Rectal smooth muscle tissue (tissue), 1 donor: ENCODE measurements around the gene FANCD2OS.
A peak's percentile ranks its signal among the peaks of the same experiment; 100 is the strongest.
"Not testable (repeated sequence)": the region's sequence is repeated elsewhere in the genome, so short reads cannot be mapped to it uniquely, and the experiment has no call there.

ENCODE experiments used
- H3K27ac ChIP-seq: one replicate; pipeline ENCODE4 v1.7.0; 2013; ENCODE audit warnings: low read depth, low read length, inconsistent platforms
- H3K27me3 ChIP-seq: one replicate; pipeline ENCODE4 v1.7.0; 2013; ENCODE audit warnings: low read length; ENCODE audit not compliant: control insufficient read depth, insufficient read depth
- H3K36me3 ChIP-seq: one replicate; pipeline ENCODE4 v1.7.0; 2013; ENCODE audit warnings: low read length; ENCODE audit not compliant: control insufficient read depth, insufficient read depth
- H3K4me1 ChIP-seq: one replicate; pipeline ENCODE4 v1.7.0; 2013; ENCODE audit warnings: low read length; ENCODE audit not compliant: control insufficient read depth, insufficient read depth
- H3K4me3 ChIP-seq: one replicate; pipeline ENCODE4 v1.7.0; 2013; ENCODE audit warnings: low read length
- H3K9ac ChIP-seq: one replicate; pipeline ENCODE4 v1.7.0; 2013; ENCODE audit warnings: low read length

The FANCD2OS gene

DNA sequence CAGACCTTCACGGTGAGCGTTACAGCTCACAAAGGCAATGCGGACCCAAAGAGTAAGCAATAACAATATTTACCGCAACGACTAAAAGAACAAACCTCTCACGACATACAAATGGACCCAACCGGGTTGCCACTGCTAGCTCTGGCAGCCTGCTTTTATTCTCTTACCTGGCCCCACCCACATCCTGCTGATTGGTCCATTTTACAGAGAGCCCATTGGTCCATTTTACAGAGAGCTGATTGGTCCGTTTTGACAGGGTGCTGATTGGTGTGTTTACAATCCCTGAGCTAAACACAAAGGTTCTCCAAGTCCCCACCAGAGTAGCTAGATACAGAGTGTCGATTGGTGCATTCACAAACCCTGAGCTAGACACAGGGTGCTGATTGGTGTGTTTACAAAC lies 27.8 kb upstream of the FANCD2OS start:
- H3K9ac ChIP-seq, H3K4me3 ChIP-seq, H3K4me1 ChIP-seq, H3K27ac ChIP-seq, H3K27me3 ChIP-seq, H3K36me3 ChIP-seq: not testable (repeated sequence)

DNA sequence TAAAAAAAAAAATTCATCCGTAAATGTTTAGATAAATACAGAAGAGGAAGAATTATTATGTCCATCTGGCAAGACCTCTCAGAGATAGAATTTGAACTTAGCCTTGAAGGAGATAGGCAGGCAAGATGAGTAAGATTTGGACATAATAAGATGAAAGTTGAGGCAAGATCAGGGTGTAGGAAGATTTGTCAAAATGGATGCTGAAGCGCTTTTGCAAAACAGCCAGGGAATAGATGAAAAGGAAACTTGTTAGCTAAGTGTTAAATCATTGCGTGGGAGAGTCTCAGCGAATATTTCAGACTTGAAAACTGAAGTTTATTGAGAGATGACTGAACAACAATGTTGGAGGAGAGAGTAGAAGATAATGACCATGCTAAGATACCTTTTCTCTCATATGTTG lies 14.7 kb upstream of the FANCD2OS start:
- H3K9ac ChIP-seq = no peak overlapping the region
- no peaks in the 10 kb centered on the region for H3K4me1 ChIP-seq
- H3K4me3 ChIP-seq = no peak overlapping the region
- H3K27me3 ChIP-seq = no peaks in the 10 kb centered on the region
- peaks cover 10% of the 10 kb centered on the region for H3K36me3 ChIP-seq
- no peak overlapping the region for H3K27ac ChIP-seq

- Histone ChIP-seq H3K4me3 (no peak overlapping the region), H3K4me1 (peaks cover 9% of the 10 kb centered on the region), H3K27ac (no peak overlapping the region), H3K9ac (no peak overlapping the region), H3K27me3 (no peaks in the 10 kb centered on the region), H3K36me3 (peaks cover 3% of the 10 kb centered on the region)
Observed at GRCh38 chr3:10121064-10121463, 13.0 kb upstream of the FANCD2OS start.

GRCh38 chr3:10119376-10119775 lies 11.3 kb upstream of the FANCD2OS start:
- peaks cover 9% of the 10 kb centered on the region for H3K4me1 ChIP-seq
- no peak overlapping the region for H3K4me3 ChIP-seq
- no peaks in the 10 kb centered on the region for H3K27me3 ChIP-seq
- no peak overlapping the region for H3K27ac ChIP-seq
- H3K36me3 ChIP-seq = no peaks in the 10 kb centered on the region
- H3K9ac ChIP-seq = peak overlapping the region; percentile 21

GRCh38 chr3:10116928-10117327 lies 8.9 kb upstream of the FANCD2OS start:
- H3K4me3 ChIP-seq = peak overlapping the region; percentile 99

GRCh38 chr3:10116138-10116460 lies 8.0 kb upstream of the FANCD2OS start:
- peak overlapping the region; percentile 99 for H3K4me3 ChIP-seq
- no peaks in the 10 kb centered on the region for H3K27me3 ChIP-seq
- H3K27ac ChIP-seq = peak overlapping the region; percentile 75
- peaks cover 9% of the 10 kb centered on the region for H3K4me1 ChIP-seq
- H3K9ac ChIP-seq = peak overlapping the region; percentile 82
- H3K36me3 ChIP-seq = no peaks in the 10 kb centered on the region

More at GRCh38 chr3:10116928-10117327, 8.9 kb upstream of the FANCD2OS start:
- peaks cover 9% of the 10 kb centered on the region for H3K4me1 ChIP-seq
- H3K36me3 ChIP-seq = no peaks in the 10 kb centered on the region
- H3K9ac ChIP-seq = no peak overlapping the region
- H3K27me3 ChIP-seq = no peaks in the 10 kb centered on the region
- H3K27ac ChIP-seq = no peak overlapping the region

DNA sequence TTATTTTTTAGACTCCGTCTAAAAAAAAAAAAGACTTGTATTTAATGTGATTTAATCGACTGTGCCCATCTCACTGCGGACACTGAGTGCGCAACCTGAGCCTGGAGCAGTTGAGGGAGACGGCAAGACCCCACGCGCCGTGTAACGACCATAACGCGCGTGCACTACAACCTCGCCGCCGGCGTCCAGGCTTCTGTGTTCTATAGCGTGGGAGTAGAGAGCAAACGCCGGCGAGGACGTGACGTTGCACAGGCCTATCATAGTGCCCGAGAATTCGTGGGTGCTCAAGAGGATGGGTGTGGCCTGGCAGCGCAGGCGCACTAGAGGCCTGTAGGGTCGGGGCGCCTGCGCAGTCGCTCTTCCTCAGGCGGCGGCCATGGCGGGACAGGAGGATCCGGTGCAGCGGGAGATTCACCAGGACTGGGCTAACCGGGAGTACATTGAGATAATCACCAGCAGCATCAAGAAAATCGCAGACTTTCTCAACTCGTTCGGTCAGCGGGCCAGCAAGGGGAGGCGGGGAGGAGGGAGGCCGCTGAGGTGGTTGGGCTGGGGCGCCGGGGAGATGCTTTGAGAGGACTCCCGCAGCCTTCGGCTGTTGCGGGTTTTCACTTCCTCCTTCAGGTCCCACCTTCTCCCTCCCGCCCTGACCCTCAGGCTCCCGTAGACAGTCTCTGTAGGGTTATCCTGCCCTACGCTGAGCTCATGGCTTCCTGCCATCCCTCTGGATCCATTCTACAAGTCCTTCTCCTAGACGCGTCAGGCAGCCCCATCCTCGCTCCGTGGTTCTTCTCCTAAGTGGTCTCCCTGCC lies 7.5 kb upstream of the FANCD2OS start, which contains the start of gene BRK1:
TSS of gene BRK1 (plus strand) at position 350 of the 812 bp plus-strand sequence. CDS start at position 377, 27 bp downstream.
- Histone ChIP-seq H3K9ac (peak within 1 kb of the TSS; percentile 82), H3K36me3 (no peaks in the 10 kb centered on the region), H3K4me3 (peak within 1 kb of the TSS; percentile 99), H3K4me1 (peaks cover 9% of the 10 kb centered on the region), H3K27ac (peak within 1 kb of the TSS; percentile 75), H3K27me3 (no peaks in the 10 kb centered on the region)

GRCh38 chr3:10106919-10107318 lies 1.1 kb downstream of the FANCD2OS start:
- no peak overlapping the region for H3K4me3 ChIP-seq
- H3K4me1 ChIP-seq = no peaks in the 10 kb centered on the region
- no peak overlapping the region for H3K27ac ChIP-seq
- no peaks in the 10 kb centered on the region for H3K36me3 ChIP-seq
- no peaks in the 10 kb centered on the region for H3K27me3 ChIP-seq
- H3K9ac ChIP-seq = no peak overlapping the region

DNA sequence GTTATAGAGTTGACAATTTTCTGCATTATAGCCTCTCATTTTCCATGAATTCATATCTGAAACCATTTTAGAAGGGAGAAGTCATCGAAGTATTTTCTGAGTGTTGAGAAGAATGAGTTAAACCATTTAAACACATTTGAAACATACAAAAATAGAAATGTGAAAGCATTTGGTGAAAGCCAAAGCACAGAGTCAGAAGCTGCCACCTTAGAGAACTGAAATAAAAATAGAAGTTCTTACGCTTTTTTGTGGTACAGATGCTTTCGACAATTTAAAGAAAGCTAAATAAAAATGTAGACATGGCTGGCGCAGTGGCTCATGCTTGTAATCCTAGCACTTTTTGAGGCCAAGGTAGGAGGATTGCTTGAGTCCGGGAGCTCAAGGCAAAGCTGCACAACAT lies 9.0 kb downstream of the FANCD2OS start:
- no peaks in the 10 kb centered on the region for H3K36me3 ChIP-seq
- no peaks in the 10 kb centered on the region for H3K4me1 ChIP-seq
- H3K27ac ChIP-seq = no peak overlapping the region
- no peak overlapping the region for H3K9ac ChIP-seq
- no peaks in the 10 kb centered on the region for H3K27me3 ChIP-seq
- no peak overlapping the region for H3K4me3 ChIP-seq

- Histone ChIP-seq H3K27me3 (no peaks in the 10 kb centered on the region), H3K4me3 (no peak overlapping the region), H3K36me3 (no peaks in the 10 kb centered on the region)
Observed at GRCh38 chr3:10093678-10094077, 14.4 kb downstream of the FANCD2OS start.

GRCh38 chr3:10091387-10091786 lies 16.7 kb downstream of the FANCD2OS start:
- H3K27ac ChIP-seq, H3K4me3 ChIP-seq, H3K4me1 ChIP-seq, H3K27me3 ChIP-seq, H3K9ac ChIP-seq, H3K36me3 ChIP-seq: not testable (repeated sequence)

More at GRCh38 chr3:10093678-10094077, 14.4 kb downstream of the FANCD2OS start:
- Histone ChIP-seq H3K9ac (no peak overlapping the region), H3K4me1 (no peaks in the 10 kb centered on the region), H3K27ac (no peak overlapping the region)

GRCh38 chr3:10090774-10091173 lies 17.3 kb downstream of the FANCD2OS start:
- not testable (repeated sequence) for H3K4me3 ChIP-seq, H3K36me3 ChIP-seq

GRCh38 chr3:10090179-10090578 lies 17.9 kb downstream of the FANCD2OS start:
- H3K27ac ChIP-seq = no peak overlapping the region
- H3K9ac ChIP-seq = no peak overlapping the region

More at GRCh38 chr3:10090774-10091173, 17.3 kb downstream of the FANCD2OS start:
- H3K27me3 ChIP-seq, H3K27ac ChIP-seq, H3K4me1 ChIP-seq, H3K9ac ChIP-seq: not testable (repeated sequence)

More at GRCh38 chr3:10090179-10090578, 17.9 kb downstream of the FANCD2OS start:
- H3K4me1 ChIP-seq = no peaks in the 10 kb centered on the region
- no peaks in the 10 kb centered on the region for H3K36me3 ChIP-seq
- H3K4me3 ChIP-seq = no peak overlapping the region
- H3K27me3 ChIP-seq = no peaks in the 10 kb centered on the region
